Mesenchymal stem cell (in vitro differentiated cells and primary cell): ENCODE results near the gene PTPN7.

ENCODE experiments used
- DNase-seq: peaks from one replicate; pipeline ENCODE4 v3.0.0-alpha.2; 2013
- H2AFZ ChIP-seq: one replicate; pipeline ENCODE4 v1.6.1; 2013; ENCODE audit warnings: low read depth, mild to moderate bottlenecking, control low read depth, inconsistent platforms, low read length, moderate library complexity
- H2AK5ac ChIP-seq: 2 replicates; pipeline ENCODE4 v1.6.1; 2013; ENCODE audit warnings: low read length, moderate library complexity, mild to moderate bottlenecking, inconsistent platforms; ENCODE audit not compliant: severe bottlenecking
- H2BK120ac ChIP-seq: one replicate; pipeline ENCODE4 v1.6.1; 2013; ENCODE audit warnings: low read depth, mild to moderate bottlenecking, inconsistent platforms, low read length, moderate library complexity
- H2BK12ac ChIP-seq, 2 experiments: one replicate each; pipeline ENCODE4 v1.6.1; 2013; ENCODE audit warnings: inconsistent platforms in 2 of 2, low read length in 2 of 2, mild to moderate bottlenecking in 2 of 2, moderate library complexity in 2 of 2, control low read depth in 1 of 2
- H2BK15ac ChIP-seq: one replicate; pipeline ENCODE4 v1.6.1; 2013; ENCODE audit warnings: mild to moderate bottlenecking, low read depth, inconsistent platforms; ENCODE audit not compliant: poor library complexity, severe bottlenecking
- H2BK5ac ChIP-seq: 2 replicates; pipeline ENCODE4 v1.6.1; 2013; ENCODE audit warnings: low read depth, mild to moderate bottlenecking, low read length, control low read depth, inconsistent platforms; ENCODE audit not compliant: poor library complexity, severe bottlenecking
- H3K14ac ChIP-seq, 2 experiments: one replicate each; pipeline ENCODE4 v1.6.1; 2013; ENCODE audit warnings: inconsistent platforms in 2 of 2, low read length in 2 of 2, control low read depth in 1 of 2, mild to moderate bottlenecking in 1 of 2, moderate library complexity in 1 of 2
- H3K18ac ChIP-seq, 2 experiments: one replicate each; pipeline ENCODE4 v1.6.1; 2013; ENCODE audit warnings: inconsistent platforms in 2 of 2, low read length in 2 of 2, control low read depth in 1 of 2, low read depth in 1 of 2, mild to moderate bottlenecking in 1 of 2
- H3K23ac ChIP-seq, 2 experiments: one replicate each; pipeline ENCODE4 v1.6.1; 2013; ENCODE audit warnings: inconsistent platforms in 2 of 2, low read length in 2 of 2, mild to moderate bottlenecking in 2 of 2, moderate library complexity in 2 of 2, control low read depth in 1 of 2
- H3K27ac ChIP-seq: 2 replicates; pipeline ENCODE4 v1.5.1; 2013; ENCODE audit warnings: mild to moderate bottlenecking, moderate library complexity, low read length, control low read depth, inconsistent platforms; ENCODE audit not compliant: poor library complexity, severe bottlenecking
- H3K27me3 ChIP-seq, 2 experiments: 2 replicates each; pipeline versions ENCODE4 v1.6.1 to v1.7.0; 2013; ENCODE audit warnings: low read length in 2 of 2, mild to moderate bottlenecking in 2 of 2, moderate library complexity in 2 of 2, control low read depth in 1 of 2, inconsistent platforms in 1 of 2; ENCODE audit not compliant: control insufficient read depth in 1 of 2, insufficient read depth in 1 of 2
- H3K36me3 ChIP-seq, 2 experiments: 2 replicates each; pipeline versions ENCODE4 v1.6.1 to v1.7.0; 2013; ENCODE audit warnings: low read length in 2 of 2, control low read depth in 1 of 2, inconsistent platforms in 1 of 2, low read depth in 1 of 2, mild to moderate bottlenecking in 1 of 2; ENCODE audit not compliant: insufficient read depth in 2 of 2, control insufficient read depth in 1 of 2
- H3K4ac ChIP-seq, 2 experiments: one replicate each; pipeline ENCODE4 v1.6.1; 2013; ENCODE audit warnings: inconsistent platforms in 2 of 2, low read length in 2 of 2, mild to moderate bottlenecking in 2 of 2, moderate library complexity in 2 of 2, control low read depth in 1 of 2, low read depth in 1 of 2
- H3K4me1 ChIP-seq: 2 replicates; pipeline ENCODE4 v1.6.1; 2013; ENCODE audit warnings: low read depth, low read length, control low read depth; ENCODE audit not compliant: control insufficient read depth, insufficient read depth
- H3K4me2 ChIP-seq: 2 replicates; pipeline ENCODE4 v1.6.1; 2013; ENCODE audit warnings: low read length, mild to moderate bottlenecking, inconsistent platforms; ENCODE audit not compliant: poor library complexity, severe bottlenecking
- H3K4me3 ChIP-seq, 2 experiments: 2 replicates each; pipeline versions ENCODE4 v1.5.1 to v1.7.0; 2013; ENCODE audit warnings: low read length in 2 of 2, mild to moderate bottlenecking in 2 of 2, control low read depth in 1 of 2, low read depth in 1 of 2; ENCODE audit not compliant: insufficient read depth in 1 of 2
- H3K79me1 ChIP-seq: replicated peaks from 2 replicates; pipeline ENCODE4 v1.6.1; 2013; ENCODE audit warnings: mild to moderate bottlenecking, control low read depth, low read length, inconsistent platforms; ENCODE audit not compliant: poor library complexity, severe bottlenecking
- H3K9ac ChIP-seq: 2 replicates; pipeline ENCODE4 v1.7.0; 2013; ENCODE audit warnings: mild to moderate bottlenecking, low read length, moderate library complexity
- H3K9me3 ChIP-seq: 2 replicates; pipeline ENCODE4 v1.7.0; 2013; ENCODE audit warnings: mild to moderate bottlenecking, low read length; ENCODE audit not compliant: control insufficient read depth
- H4K8ac ChIP-seq: one replicate; pipeline ENCODE4 v1.6.1; 2013; ENCODE audit warnings: inconsistent platforms, mild to moderate bottlenecking, low read length, moderate library complexity
- H4K91ac ChIP-seq: one replicate; pipeline ENCODE4 v1.6.1; 2013; ENCODE audit warnings: mild to moderate bottlenecking, low read length, inconsistent platforms
- WGBS: methylation state at CpG from one replicate; pipeline ENCODE4 v1.1.7; 2013; ENCODE audit warnings: mixed read lengths; 5-methylcytosine and 5-hydroxymethylcytosine counted together

Gene PTPN7

DNA sequence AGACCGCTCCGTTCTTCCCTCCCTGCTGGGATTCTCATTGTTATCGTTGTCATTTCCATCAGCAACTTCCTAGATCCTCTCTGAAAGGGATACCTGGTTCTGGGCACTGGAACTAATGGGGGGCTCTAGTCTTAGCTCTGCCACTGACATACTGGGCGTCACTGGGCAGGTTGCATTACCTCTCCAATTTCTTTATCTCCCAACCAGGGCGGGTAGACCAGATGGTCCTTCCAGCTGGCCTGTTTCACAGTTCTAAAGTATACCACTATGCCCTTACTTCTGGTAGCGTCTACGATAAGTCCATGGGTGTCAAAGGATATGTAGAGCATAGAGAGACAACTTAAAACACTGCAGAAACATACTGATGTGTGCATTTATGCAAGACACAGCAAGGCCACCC, 36.3 kb downstream of the PTPN7 start:
- H3K4me3 ChIP-seq: no peak overlapping the region
- H2BK120ac ChIP-seq: no peak overlapping the region
- H3K27me3 ChIP-seq: peaks cover 9 to 47% of the 10 kb centered on the region in 2 experiments
- H2BK15ac ChIP-seq: no peak overlapping the region
- no peak overlapping the region for H3K4me2 ChIP-seq
- no peaks in the 10 kb centered on the region for H3K36me3 ChIP-seq
- no peak overlapping the region for H2AFZ ChIP-seq
- H3K9ac ChIP-seq: no peak overlapping the region
- H3K18ac ChIP-seq: no peak overlapping the region
- H4K8ac ChIP-seq: no peak overlapping the region
- no peaks in the 10 kb centered on the region for H3K9me3 ChIP-seq
- no peak overlapping the region for H2BK12ac ChIP-seq
- H3K79me1 ChIP-seq: no peaks in the 10 kb centered on the region
- WGBS: 76% methylated on average over 4 of the region's 7 CpGs
- no peak overlapping the region for H3K27ac ChIP-seq
- DNase-seq: no peak
- H3K23ac ChIP-seq: no peak overlapping the region
- no peak overlapping the region for H2BK5ac ChIP-seq
- no peak overlapping the region for H2AK5ac ChIP-seq
- H4K91ac ChIP-seq: no peak overlapping the region
- peaks cover 11% of the 10 kb centered on the region for H3K4me1 ChIP-seq
- no peak overlapping the region for H3K4ac ChIP-seq
- H3K14ac ChIP-seq: no peak overlapping the region

GRCh38 chr1:202123336-202123813, 37.0 kb downstream of the PTPN7 start:
- no peak overlapping the region for H2BK15ac ChIP-seq
- H3K4me1 ChIP-seq: peaks cover 11% of the 10 kb centered on the region
- H3K9ac ChIP-seq: no peak overlapping the region
- no peak overlapping the region for H3K23ac ChIP-seq
- no peak overlapping the region for H2AK5ac ChIP-seq
- H3K4me3 ChIP-seq: no peak overlapping the region
- H3K14ac ChIP-seq: no peak overlapping the region
- H2AFZ ChIP-seq: no peak overlapping the region
- H3K36me3 ChIP-seq: no peaks in the 10 kb centered on the region
- no peaks in the 10 kb centered on the region for H3K9me3 ChIP-seq
- WGBS: 94% methylated on average over 10 of the region's 10 CpGs
- no peak overlapping the region for H4K91ac ChIP-seq
- peaks cover 9 to 47% of the 10 kb centered on the region in 2 experiments for H3K27me3 ChIP-seq
- H3K4ac ChIP-seq: no peak overlapping the region
- H2BK5ac ChIP-seq: no peak overlapping the region
- H3K4me2 ChIP-seq: no peak overlapping the region
- no peaks in the 10 kb centered on the region for H3K79me1 ChIP-seq
- no peak overlapping the region for H4K8ac ChIP-seq
- no peak overlapping the region for H2BK12ac ChIP-seq
- no peak overlapping the region for H3K18ac ChIP-seq
- H3K27ac ChIP-seq: no peak overlapping the region
- no peak overlapping the region for H2BK120ac ChIP-seq
- no peak for DNase-seq

DNA sequence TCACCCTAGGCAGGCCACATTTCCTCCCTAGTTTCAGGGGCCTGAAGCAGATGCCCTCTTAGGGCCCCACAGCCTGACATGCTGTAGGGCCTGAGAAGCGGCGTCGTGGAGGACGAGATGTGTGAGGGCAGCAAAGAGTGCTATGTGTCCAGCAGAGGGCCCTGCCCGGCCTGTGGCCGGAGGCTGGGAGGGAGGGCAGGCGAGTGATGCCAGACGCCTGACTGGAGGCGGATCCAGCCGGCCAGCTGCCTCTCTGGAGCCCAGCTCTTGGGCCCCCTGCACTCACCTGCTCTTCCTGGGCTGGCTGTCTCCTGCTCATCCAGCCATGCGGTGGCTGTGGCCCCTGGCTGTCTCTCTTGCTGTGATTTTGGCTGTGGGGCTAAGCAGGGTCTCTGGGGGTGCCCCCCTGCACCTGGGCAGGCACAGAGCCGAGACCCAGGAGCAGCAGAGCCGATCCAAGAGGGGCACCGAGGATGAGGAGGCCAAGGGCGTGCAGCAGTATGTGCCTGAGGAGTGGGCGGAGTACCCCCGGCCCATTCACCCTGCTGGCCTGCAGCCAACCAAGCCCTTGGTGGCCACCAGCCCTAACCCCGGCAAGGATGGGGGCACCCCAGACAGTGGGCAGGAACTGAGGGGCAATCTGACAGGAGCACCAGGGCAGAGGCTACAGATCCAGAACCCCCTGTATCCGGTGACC, 37.6 kb downstream of the PTPN7 start, which contains the start of gene GPR37L1:
TSS of gene GPR37L1 (plus strand) at position 279 of the 697 bp plus-strand sequence. CDS start at position 326, 47 bp downstream.
- Histone ChIP-seq H3K4me3 (no peak within 1 kb of the TSS), H4K91ac (no peak within 1 kb of the TSS), H3K23ac (no peak within 1 kb of the TSS), H3K4ac (no peak within 1 kb of the TSS), H2BK5ac (no peak within 1 kb of the TSS), H3K27me3 (peaks cover 9 to 47% of the 10 kb centered on the region in 2 experiments), H3K4me1 (peaks cover 11% of the 10 kb centered on the region), H3K14ac (no peak within 1 kb of the TSS), H4K8ac (no peak within 1 kb of the TSS), H3K4me2 (no peak within 1 kb of the TSS), H2BK120ac (no peak within 1 kb of the TSS), H3K9ac (peak within 1 kb of the TSS; percentile 17), H3K9me3 (no peaks in the 10 kb centered on the region), H3K36me3 (no peaks in the 10 kb centered on the region), H2BK12ac (peak within 1 kb of the TSS in 1 of 2 experiments; percentile 24), H3K27ac (no peak within 1 kb of the TSS), H2BK15ac (no peak within 1 kb of the TSS), H3K18ac (peak within 1 kb of the TSS in 1 of 2 experiments; percentile 28), H3K79me1 (no peaks in the 10 kb centered on the region), H2AK5ac (no peak within 1 kb of the TSS), H2AFZ (peak within 1 kb of the TSS; percentile 48)
- WGBS: 46% methylated on average over 19 of the region's 19 CpGs
- DNase-seq: peak; percentile 81

DNA sequence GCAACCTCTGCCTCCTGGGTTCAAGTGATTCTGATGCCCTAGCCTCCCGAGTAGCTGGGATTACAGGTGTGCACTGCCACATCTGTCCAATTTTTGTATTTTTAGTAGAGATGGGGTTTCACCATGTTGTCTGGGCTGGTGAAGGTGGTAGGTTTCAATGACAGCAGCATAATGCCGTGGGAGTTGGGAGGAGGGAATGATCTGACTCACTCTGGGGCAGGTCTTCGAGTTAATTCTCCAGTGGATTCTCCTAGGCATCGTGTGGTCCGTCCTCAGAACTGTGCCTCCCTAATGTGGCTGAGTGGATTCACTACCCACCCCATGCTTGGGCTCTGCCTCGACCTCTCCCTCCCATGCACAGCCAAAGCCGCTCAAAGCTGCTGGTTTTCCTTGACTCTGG, 39.4 kb downstream of the PTPN7 start:
- Histone ChIP-seq H3K79me1 (no peaks in the 10 kb centered on the region), H2AK5ac (peak overlapping the region; percentile 21), H3K36me3 (no peaks in the 10 kb centered on the region), H3K4me1 (peaks cover 11% of the 10 kb centered on the region), H2BK12ac (no peak overlapping the region), H4K91ac (no peak overlapping the region), H3K9me3 (no peaks in the 10 kb centered on the region), H3K9ac (no peak overlapping the region), H3K23ac (no peak overlapping the region), H3K4me3 (no peak overlapping the region), H3K14ac (no peak overlapping the region), H4K8ac (no peak overlapping the region), H3K27me3 (peaks cover 9 to 36% of the 10 kb centered on the region in 2 experiments), H2AFZ (no peak overlapping the region), H3K4me2 (no peak overlapping the region), H3K27ac (no peak overlapping the region), H3K4ac (no peak overlapping the region), H2BK5ac (no peak overlapping the region), H2BK120ac (no peak overlapping the region), H3K18ac (no peak overlapping the region), H2BK15ac (no peak overlapping the region)
- 76% methylated on average over 7 of the region's 7 CpGs for WGBS
- no peak for DNase-seq
